SIG-M5 (cell line): ENCODE results near the gene MINDY4.

Experiments
- DNase-seq: peaks from one replicate; lab custom pipeline; 2025; lab: John Stamatoyannopoulos, UW

Gene MINDY4

DNA sequence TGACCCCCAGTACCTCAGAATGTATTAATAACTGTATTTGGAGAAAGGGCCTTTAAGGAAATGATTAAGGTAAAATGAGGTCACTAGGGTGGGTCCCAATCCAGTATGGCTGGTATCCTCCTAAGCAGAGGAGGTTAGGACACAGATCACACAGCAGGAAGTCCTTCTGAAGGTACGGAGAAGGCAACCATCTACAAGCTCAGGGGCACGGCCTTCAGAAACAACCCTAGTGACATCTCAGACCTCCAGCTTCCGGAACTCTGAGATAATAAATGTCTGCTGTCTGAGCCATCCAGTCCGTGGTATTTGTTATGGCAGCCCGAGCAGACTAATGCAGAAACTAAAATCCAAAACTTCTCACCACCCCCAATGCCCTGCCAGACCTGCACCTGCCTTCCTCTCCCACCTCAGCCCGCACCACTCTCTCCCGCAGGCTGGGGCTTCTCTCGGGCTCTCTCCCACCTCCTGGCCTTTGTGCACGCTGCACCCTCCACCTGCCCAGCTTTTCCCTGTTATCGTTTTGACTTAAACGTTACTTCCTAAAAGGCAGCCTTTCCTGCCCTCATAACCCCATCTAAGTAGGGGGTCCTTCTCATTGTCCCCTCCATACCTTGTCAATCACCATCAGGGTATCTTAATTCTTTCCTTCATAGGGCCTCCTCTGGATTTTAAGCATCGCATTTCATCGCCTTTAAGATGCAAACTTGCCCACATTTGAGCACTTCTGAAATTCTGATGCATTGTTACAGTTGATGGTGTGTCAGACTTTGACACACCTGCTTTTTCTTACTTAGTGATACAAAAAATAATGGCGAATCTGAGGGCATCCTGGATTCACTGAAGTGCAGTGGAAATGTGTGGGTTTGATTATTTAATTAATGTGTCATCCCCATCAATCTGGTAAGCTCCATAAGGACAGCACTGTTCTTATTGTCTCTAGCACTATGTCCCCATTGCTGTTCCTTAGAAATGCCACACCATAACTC is 108.2 kb downstream of the MINDY4 start:
- no peak for DNase-seq

DNA sequence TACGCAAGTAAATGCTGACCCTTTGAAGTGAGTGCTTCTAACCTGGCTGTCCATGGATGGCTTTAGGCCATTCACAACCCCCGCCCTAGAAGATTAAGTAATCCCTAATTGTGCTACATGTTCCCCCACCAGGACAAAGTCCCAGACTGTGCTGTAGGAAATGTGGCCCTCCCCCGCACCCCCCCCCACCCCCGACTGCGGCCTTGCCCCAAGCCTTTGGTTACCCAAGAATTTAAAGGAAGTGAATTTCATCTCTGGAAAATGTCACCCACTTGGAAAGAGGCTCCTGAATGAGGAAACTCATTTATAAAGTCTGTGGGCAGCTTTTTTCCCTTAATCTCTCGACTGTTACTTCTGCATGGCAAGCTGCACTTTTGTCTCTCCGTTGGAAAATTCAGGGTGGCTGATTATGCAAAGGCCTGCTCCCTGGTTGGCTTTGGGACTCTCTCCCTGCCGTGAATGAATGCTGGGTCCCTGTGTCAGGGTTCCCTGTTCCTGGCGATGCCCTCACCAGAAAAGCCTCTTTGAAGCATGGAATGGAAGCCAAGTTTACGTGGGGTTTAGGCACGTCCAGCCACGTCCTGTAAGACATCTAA is 109.0 kb downstream of the MINDY4 start:
- DNase-seq: no peak

DNA sequence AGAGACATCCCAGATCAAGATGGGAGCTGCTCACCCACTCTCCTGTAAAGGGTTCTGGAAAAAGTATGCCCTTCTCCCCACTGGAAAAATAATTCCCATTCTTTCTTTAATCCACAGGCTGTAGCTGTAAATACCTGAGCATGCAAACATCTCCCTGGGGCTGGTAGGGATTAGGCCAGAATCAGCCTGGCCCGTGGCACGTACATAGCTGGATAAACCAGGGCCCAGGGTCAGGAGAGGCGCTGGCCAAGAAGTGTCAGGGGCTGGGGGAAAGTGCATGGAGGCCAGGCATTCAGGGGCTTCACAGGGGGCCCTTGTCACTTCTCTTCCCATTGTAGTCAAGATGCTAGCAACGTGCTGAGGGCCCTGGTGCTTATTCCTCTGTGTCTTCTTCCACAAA is 109.7 kb downstream of the MINDY4 start:
- no peak for DNase-seq

DNA sequence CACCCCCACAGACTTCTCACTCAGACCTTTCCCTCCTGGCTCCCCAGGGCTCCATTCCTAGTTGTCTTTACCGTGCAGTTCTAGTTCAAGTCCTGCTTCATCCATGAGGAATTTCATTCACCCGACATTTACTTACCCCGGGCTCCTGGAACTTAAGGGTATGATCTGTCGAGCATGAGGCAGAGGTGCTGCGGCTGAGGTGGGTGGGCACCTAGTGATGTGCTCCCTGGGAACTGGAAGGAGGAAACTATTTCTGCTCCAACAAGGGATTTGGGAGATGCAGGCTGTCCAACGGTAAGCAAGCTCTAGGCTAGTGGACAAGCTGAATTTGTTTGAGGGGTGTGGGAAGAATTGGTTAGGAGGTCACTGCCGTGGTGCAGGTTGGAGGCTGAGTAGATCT is 110.2 kb downstream of the MINDY4 start:
- no peak for DNase-seq

DNA sequence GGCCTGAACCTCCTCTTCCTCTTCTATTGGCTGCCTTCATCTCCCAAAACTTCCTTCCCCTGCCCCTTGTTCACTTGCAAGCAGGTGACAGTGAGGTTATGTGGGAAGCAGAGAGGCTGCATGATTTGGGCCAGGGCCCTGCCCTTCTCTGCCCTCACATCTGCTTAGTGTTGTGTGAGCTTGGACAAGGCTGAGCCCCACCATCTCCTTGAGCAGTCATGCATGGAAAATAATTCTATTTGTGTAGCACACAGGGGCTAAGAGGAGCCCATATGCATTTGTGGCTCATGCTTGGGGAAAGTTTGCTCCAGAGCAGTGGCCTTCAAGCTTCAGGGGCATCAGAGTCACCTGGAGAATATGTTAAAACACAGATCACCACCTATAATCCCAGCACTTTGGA is 113.7 kb downstream of the MINDY4 start:
- no peak for DNase-seq

DNA sequence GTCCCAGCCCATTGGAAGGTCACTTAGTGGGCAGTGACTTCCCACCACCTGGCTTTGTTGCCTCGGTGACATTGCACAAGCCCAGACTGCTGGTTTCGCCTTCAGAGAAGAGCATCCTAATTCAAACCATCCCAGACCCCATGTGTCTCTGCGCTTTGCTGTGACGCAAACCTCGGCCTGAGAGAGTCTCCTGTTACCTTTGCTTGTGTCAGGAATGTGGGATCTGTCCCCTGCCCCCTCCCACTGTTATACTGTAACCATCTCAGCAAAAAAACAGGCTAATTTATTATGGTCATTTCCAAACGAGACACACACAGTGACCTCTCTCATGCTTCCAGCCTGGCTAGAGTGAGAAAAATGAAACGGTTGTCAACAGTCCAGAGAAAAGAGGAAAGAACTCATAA is 115.4 kb downstream of the MINDY4 start:
- DNase-seq: no peak

DNA sequence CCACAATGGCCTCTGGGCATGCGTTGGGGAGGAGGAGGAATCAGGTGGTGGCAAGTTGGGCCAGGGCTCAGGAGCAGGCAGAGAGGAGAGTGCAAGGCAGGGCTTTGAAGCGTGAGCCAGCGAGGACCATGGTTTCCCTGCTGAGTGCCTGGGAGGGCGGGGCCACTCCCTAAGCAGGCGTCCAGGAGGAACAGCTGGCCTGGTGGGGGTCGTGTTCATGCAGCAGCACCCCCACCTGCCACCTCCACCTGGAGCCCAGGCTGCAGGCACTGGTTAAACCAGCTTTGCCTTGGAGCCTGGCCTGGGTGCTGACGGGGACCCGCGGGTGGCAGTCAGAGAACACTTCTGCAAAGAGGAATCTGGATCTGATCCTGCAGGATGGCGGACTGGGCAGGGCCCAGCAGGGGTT is 116.3 kb downstream of the MINDY4 start:
- no peak for DNase-seq

DNA sequence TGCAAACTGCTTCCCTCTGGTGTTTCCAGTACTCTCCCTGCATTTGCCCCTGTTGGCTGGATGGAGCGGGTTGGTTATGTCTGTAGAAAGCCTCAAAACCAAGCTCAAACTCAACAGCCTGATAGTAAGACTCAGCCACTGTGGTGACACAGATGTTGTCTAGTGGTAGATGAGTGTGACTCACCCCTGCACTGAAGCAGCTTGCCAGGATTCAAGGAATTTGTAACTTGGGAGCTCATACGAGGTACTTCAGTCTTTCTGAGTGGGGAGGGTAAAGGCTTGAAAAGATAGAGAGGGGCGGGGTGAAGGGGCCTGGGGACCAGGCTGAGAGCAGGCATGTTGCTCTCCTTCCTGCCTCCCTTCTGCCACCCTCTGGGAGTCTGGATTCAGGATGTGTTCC is 117.5 kb downstream of the MINDY4 start:
- DNase-seq: no peak

DNA sequence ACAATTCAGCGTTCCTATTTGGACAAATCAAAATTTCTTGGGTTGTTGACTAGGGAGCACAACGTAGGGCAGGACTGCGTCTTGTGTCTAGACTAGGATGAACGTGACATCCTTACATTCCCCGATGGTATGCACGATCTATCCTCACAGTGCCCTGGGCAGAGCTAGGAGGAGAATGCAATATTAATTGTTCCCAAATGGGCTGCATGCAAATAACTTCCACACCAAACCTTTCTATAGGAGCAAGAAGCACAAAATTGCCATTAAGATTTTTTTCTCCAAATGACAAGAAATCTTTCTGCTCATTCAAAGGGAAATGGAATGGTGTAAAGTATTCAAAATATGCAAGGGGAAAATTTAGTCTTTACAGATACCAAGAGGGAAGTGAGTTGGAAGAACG is 119.0 kb downstream of the MINDY4 start:
- DNase-seq: no peak

DNA sequence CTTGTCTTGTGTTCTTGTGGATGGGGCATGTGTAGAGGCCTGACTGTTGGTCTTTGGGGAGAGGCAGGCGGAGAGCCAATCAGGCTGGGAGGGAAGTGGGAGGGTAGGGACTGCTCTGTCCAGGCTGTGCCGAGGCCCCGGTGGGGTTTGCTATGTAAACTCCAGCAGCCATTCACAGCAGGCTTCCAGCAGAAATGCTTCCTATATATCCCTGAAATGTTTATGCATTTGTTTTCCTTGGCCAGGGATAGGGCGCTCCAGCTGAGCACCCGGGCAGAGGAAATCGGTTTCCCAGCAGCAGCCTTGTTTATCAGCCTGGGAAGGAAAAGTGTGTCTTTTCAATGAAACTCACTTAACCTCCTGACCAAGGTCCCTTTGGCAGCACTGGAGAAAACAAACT is 122.1 kb downstream of the MINDY4 start:
- DNase-seq: no peak

DNA sequence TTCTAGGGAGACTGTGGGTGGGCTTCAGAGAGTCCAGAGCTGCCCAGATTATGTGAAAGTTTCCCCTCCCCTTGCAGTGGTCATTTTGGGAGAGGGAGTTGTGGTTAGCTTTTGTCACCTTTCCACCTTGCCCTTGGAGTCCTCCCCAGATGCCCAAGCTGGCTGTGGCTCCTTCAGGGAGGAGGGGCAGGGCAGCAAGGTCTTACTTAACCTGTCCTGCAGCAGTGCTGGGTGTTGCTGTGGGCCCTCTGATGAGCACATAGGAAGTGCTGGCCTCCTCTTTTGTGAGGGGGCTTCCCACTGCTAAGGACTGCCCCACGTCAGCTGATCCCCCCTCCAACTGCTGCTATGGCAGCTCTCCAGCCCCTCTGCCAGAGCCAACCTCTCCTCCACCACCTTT is 122.8 kb downstream of the MINDY4 start:
- no peak for DNase-seq

DNA sequence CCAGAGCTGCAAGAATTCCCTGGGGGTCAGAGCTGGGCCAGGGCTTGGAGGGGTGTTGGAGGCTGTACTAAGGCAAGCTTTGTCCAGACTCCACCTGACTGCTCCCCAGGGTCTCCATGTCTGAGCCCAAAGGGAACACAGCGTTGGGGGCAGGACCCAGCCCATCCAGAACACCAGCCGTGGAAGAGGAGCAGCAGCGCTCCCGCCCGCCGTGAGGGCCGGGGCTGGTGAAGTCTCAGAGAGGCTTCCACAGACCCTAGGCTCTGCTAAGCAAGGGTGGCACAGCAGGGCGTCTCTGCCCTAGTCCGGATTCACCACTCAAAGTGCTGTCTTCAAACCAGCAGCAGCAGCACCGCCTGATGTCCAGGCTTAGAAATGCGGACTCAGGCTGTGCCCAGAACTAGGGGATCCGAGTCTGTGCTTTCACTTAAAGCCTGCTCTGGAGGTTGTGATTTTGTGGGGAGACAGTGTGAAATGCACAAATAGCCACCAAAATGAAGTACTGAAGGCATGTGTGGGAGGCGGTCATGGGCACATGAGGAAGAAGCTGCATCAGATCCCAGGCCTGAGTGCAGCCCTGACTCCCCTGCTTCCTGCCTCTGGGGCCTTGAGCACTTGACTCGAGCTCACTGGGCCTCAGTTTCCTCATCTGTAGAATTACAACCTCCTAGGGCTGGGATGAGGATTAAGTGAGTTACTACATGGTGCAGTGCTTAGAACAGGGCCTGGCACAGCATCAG is 123.8 kb downstream of the MINDY4 start:
- DNase-seq: no peak

DNA sequence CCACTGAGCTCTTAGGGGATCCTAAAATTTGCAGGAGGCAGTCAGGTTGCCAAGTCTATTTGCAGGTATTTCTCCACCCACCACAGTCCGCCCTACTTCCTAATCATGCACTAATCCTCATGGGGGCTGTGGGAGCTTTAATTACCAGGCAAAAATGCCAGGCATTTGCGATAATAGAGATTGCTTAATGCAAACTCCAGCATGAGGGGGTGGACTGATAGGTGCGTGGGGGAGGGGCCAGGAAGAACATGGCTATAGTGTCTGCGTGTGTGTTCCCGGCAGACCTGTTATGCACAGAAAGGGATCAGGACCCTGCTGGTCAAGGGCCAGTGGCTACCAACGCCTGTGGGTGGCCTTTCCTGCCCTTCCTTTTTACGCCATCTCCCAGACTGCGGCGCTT is 124.8 kb downstream of the MINDY4 start:
- no peak for DNase-seq

DNA sequence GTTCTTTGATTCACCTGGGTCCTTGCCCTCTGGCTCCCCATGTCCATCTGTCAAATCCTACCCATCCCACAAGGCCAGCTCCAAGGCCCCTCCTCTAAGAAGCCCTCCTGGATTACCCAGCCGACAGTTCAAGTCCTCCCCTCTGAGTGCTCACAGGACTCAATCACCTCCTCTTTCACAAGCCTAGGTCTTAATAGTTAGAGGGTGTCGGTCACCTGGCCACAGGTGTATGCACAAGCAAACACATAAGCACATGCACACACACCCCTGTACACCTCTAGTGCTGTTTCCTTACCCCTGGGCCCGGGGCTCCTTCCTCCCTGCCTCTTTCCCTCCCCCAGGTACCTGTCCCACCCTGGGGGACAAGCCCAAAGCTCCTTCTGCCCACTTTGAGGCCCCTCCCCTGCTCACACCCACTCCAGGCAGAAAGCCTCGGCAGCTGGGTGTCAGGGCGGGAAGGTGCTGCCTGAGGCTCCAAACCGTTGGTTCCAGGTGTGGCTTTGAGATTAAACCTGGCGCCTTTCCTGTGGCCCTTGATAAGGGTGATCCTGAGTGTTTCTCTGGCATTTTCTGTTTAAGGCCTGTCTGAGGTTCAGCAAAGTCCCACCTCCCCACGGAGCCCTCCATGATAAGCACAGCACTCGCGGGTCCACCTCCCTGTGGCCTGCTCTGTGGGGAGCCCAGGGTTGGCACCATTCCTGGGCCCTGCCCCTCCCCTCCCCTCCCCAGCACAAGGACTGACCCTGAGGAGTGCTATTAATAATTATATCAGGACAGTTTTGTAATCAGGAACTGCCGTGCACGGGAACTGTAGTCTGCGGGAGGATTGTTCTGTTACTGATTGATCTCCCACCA is 125.8 kb downstream of the MINDY4 start:
- no peak for DNase-seq

DNA sequence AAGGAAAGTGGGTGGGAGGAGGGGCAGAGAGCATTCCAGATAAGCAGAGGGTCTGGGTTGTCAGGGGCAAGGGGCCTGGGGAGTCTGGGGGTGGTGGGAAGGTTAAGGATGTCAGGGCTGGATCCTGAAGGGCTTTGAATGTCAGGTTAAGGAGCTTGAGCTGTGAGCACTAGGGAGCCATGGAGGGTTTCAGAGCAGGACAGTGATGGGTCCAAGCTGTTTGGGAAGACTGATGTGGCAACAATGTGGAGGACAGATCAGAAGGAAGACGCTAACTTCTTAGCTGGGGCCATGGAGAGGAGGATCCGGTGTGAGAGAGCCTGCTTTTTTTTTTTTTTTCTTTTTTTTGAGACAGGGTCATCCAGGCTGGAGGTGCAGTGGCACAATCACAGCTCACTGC is 126.6 kb downstream of the MINDY4 start:
- DNase-seq: no peak

DNA sequence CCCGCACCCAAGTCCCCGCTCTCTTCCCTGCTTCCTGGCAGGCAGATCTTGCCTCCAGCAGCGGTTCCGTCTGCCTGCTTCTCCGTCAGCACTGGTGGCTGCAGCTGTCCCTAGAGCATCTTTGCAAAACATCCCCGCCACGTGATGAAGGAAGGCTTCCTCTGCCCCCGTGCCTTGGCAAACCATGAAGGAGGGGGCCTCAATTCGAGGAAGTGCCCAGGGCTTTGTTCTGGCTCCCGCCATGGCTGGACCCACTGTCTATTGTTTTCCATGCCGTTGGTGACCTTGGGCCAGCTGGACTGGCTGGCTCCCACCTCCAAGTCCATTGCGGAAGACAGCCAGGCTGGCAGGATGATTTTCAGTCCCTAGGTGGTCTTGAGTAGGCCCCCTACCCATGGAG is 127.2 kb downstream of the MINDY4 start:
- DNase-seq: no peak

DNA sequence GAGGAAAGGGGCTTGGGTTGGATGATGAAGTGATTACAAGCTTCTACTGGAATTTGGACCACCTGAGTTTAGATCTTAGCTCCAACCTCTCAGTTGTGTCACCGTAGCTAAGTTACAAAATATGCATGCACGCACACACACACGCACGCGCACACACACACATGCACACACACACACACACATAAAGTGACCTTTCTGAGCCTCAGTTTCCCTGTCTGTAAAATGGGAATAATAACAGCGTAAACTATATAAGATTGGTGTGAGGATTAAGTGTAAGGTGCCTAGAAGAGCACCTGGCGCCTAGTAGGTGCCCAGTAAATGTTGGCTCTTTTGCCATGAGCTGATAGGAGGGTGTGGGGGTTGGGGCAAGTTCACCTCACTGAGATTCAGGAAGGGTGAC is 127.8 kb downstream of the MINDY4 start:
- no peak for DNase-seq

DNA sequence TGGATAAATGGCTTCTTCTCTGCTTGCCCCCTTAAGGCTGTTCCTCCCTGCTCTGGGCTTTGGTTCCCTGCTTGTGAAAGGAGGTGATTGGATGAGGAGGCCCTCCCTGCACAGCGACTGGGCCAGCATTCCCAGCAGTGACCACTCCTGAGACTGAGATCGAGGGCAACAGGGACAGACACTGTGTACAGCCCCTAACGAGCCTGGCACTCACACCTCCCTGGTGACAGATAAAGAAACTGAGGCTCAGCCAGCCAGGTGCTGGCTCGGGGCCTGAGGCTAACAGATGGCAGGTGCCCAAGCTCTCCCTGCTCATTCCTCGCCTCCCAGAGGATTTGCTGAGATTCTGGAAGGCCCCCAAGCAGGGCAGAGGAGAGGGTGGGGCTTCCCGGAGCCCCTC is 128.4 kb downstream of the MINDY4 start:
- no peak for DNase-seq

DNA sequence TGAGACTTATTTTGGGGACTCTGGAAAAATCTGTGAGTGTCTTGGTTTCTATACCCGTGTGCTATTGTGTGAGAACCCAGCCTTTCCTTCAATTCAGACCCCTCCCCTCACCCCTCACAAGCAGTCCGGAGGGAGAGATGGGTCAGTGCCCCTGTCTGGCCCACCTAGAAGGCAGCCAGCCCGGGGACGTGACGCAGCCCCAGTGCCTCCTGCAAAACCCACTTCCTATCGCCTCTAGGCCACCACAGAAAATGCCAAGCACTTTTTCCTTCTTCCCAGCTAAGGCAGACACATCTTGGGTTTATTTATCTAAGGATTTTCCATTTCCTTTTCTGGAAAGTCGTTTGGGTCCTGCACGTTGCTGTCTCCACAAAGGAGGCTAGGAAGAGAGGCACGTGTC is 128.8 kb downstream of the MINDY4 start:
- DNase-seq: no peak

DNA sequence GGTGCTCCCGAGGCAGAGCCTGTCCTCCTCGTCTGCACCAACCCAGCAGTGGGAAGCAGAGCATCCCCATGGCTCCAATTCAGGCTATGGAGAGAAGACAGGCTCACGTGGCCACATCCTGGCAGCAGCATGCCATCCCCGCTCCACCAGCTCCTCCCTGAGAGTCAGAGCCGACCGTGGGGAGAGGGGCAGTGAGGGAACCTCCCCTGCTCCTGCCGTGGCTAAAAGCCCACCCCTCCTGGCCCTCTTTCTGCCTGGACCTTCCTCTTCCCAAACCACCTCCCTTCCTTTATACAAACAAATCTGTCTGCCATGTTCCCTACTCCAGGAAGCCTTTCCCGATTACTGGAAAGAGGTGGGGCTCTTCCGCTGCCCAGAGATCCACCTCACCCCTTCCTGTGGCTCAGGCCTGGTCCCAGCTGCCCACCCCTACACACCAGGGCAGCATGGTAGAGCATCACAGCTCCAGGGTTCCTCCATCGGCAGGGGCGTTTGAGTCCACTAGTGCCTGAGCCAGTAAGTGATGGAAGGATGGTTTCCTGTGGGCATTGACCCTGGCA is 129.7 kb downstream of the MINDY4 start:
- DNase-seq: no peak

DNA sequence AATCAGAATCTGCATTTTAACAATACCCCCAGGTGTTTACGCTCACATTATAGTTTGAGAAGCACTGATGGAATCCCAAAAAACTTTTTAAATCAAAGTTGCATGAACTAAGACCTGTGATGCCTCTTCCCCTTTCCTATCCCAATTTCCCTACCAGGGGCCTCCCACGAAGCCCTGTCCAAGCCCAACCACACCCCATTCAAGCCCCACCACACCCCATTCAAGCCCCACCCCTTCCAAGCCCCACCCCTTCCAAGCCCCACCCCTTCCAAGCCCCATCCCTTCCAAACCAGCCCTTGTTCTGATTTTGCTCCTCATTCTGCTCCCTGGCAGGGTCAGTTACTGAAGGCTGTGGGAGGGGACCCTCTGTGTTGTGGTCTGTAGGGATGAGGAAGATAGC is 130.6 kb downstream of the MINDY4 start:
- DNase-seq: no peak

DNA sequence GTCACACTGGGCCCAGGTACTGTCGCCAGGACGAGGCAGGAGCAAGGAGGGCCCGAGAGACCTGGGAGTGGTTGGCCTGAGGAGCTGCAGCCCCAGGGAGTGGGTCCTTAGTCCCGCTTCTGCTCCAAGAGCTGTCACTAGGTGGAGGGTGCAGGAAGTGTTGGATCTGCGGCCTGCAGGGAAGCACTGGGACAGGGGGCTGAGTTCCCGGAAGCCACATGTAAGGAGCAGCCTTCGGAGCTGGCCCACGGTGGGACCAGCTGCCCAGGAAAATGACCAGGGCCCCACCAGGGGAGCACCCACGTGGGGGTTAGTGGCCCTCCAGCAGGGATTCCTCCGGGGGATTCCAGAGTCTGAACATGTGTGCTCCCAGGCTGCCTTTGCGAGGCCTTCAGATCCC is 131.2 kb downstream of the MINDY4 start:
- no peak for DNase-seq
